IMR-90 (cell line): Measurements from ENCODE around the gene RASSF7. TPM values are rescaled to one million over a fixed set of nuclear protein-coding genes. Genes with fewer than 3 reads are reported as not detected.

Source experiments
- ATAC-seq: fragments of 200-7000 bp; cut with Tn5 transposase; 2 replicates; pipeline ENCODE4 v1.9.1; 2020; ENCODE audit warnings: low read depth, mild to moderate bottlenecking, moderate library complexity
- BruUV-seq: library from RNA; stranded (reverse); fragments of 400-500 nt; replicated peaks from 2 replicates; lab custom pipeline; 2021; lab: Mats Ljungman, UMichigan
- CTCF ChIA-PET: fragments of 300-600 bp; formaldehyde crosslinking; extraction: SDS; loops from one replicate; lab custom pipeline; 2021; ENCODE audit warnings: antibody characterized with exemption; lab: Yijun Ruan, JAX
- POLR2A ChIA-PET: fragments of 300-600 bp; sonication (Branson Sonifier 250); formaldehyde crosslinking; loops from one replicate; lab custom pipeline; 2022; ENCODE audit warnings: antibody characterized with exemption; ENCODE audit not compliant: unreplicated experiment; lab: Charles Lee
- DNase-seq: peaks from one replicate; pipeline ENCODE4 v3.0.0; 2013
- H2AFZ ChIP-seq: replicated peaks from 2 replicates; pipeline ENCODE3; 2013; ENCODE audit warnings: low read length, mild to moderate bottlenecking; ENCODE audit not compliant: poor library complexity
- H2AK5ac ChIP-seq: 2 replicates; pipeline ENCODE4 v1.6.1; 2013; ENCODE audit warnings: low read depth, low read length, inconsistent platforms
- H2AK9ac ChIP-seq: replicated peaks from 2 replicates; pipeline ENCODE3; 2013; ENCODE audit warnings: mild to moderate bottlenecking, low read depth, low read length, moderate library complexity; ENCODE audit not compliant: poor library complexity
- H2BK120ac ChIP-seq: 2 replicates; pipeline ENCODE4 v1.6.1; 2013; ENCODE audit warnings: low read depth, low read length, inconsistent platforms
- H2BK15ac ChIP-seq: 3 replicates; pipeline ENCODE4 v1.6.1; 2013; ENCODE audit warnings: low read depth, low read length, inconsistent platforms
- H2BK20ac ChIP-seq: 2 replicates; pipeline ENCODE4 v1.6.1; 2013; ENCODE audit warnings: low read depth, mild to moderate bottlenecking, inconsistent platforms, low read length, moderate library complexity
- H2BK5ac ChIP-seq: 2 replicates; pipeline ENCODE4 v1.6.1; 2013; ENCODE audit warnings: mild to moderate bottlenecking, low read depth, low read length, inconsistent platforms; ENCODE audit not compliant: poor library complexity, severe bottlenecking
- H3K14ac ChIP-seq: replicated peaks from 2 replicates; pipeline ENCODE4 v1.6.1; 2013; ENCODE audit warnings: low read depth, low read length, inconsistent platforms
- H3K18ac ChIP-seq: 2 replicates; pipeline ENCODE4 v1.6.1; 2013; ENCODE audit warnings: low read depth, low read length, control low read depth
- H3K23ac ChIP-seq: 2 replicates; pipeline ENCODE4 v1.6.1; 2013; ENCODE audit warnings: low read depth, low read length, inconsistent platforms
- H3K27ac ChIP-seq: 2 replicates; pipeline ENCODE4 v1.5.1; 2013; ENCODE audit warnings: mild to moderate bottlenecking, control low read depth, low read length; ENCODE audit not compliant: insufficient read depth
- H3K27me3 ChIP-seq: 2 replicates; pipeline ENCODE4 v1.6.1; 2013; ENCODE audit warnings: low read length; ENCODE audit not compliant: control insufficient read depth, insufficient read depth
- H3K36me3 ChIP-seq: 2 replicates; pipeline ENCODE4 v1.6.1; 2013; ENCODE audit warnings: low read length, mixed read lengths; ENCODE audit not compliant: control insufficient read depth, insufficient read depth
- H3K4ac ChIP-seq: 2 replicates; pipeline ENCODE4 v1.6.1; 2013; ENCODE audit warnings: low read depth, low read length, inconsistent platforms
- H3K4me1 ChIP-seq: 2 replicates; pipeline ENCODE4 v1.6.1; 2013; ENCODE audit warnings: low read length, mixed read lengths; ENCODE audit not compliant: control insufficient read depth, insufficient read depth
- H3K4me2 ChIP-seq: 2 replicates; pipeline ENCODE4 v1.6.1; 2013; ENCODE audit warnings: low read depth, mild to moderate bottlenecking, control low read depth, low read length, moderate library complexity
- H3K4me3 ChIP-seq: 2 replicates; pipeline ENCODE4 v1.5.1; 2013; ENCODE audit warnings: low read depth, mild to moderate bottlenecking, control low read depth, low read length, moderate library complexity; ENCODE audit not compliant: insufficient read depth
- H3K56ac ChIP-seq: 2 replicates; pipeline ENCODE4 v1.6.1; 2013; ENCODE audit warnings: low read length, inconsistent platforms; ENCODE audit not compliant: insufficient read depth; ENCODE audit errors: extremely low read depth
- H3K79me1 ChIP-seq, 2 experiments: 2 replicates each; pipeline ENCODE4 v1.6.1; 2013; ENCODE audit warnings: low read length in 2 of 2, inconsistent platforms in 1 of 2, low read depth in 1 of 2
- H3K9ac ChIP-seq: 2 replicates; pipeline ENCODE4 v1.6.1; 2013; ENCODE audit warnings: low read depth, low read length, control low read depth
- H3K9me1 ChIP-seq: 2 replicates; pipeline ENCODE4 v1.6.1; 2013; ENCODE audit warnings: low read length, inconsistent platforms; ENCODE audit not compliant: insufficient read depth
- H3K9me3 ChIP-seq: 2 replicates; pipeline ENCODE4 v1.6.1; 2013; ENCODE audit warnings: low read length; ENCODE audit not compliant: control insufficient read depth, insufficient read depth
- H4K20me1 ChIP-seq: 2 replicates; pipeline ENCODE4 v1.6.1; 2013; ENCODE audit warnings: low read length, inconsistent platforms; ENCODE audit not compliant: insufficient read depth
- H4K5ac ChIP-seq: 2 replicates; pipeline ENCODE4 v1.6.1; 2013; ENCODE audit warnings: mild to moderate bottlenecking, low read depth, low read length, control low read depth
- H4K8ac ChIP-seq, 2 experiments: 2 replicates each; pipeline ENCODE4 v1.6.1; 2013; ENCODE audit warnings: low read depth in 2 of 2, low read length in 2 of 2, control low read depth in 1 of 2, inconsistent platforms in 1 of 2
- H4K91ac ChIP-seq: 2 replicates; pipeline ENCODE4 v1.6.1; 2013; ENCODE audit warnings: low read depth, low read length, inconsistent platforms; ENCODE audit not compliant: insufficient read depth
- BHLHE40 ChIP-seq: fragments of 150-350 bp; IDR thresholded peaks from 2 replicates; pipeline ENCODE4 v1.6.1; 2016; ENCODE audit warnings: mild to moderate bottlenecking, low read depth, low read length
- CEBPB ChIP-seq: IDR thresholded peaks from 2 replicates; pipeline ENCODE4 v1.6.1; 2012; ENCODE audit warnings: low read depth, low read length, improper control_type of control experiment
- CHD1 ChIP-seq: IDR thresholded peaks from 2 replicates; pipeline ENCODE4 v1.6.1; 2012; ENCODE audit warnings: low read depth, low read length, improper control_type of control experiment
- ELK1 ChIP-seq: fragments of 150-350 bp; IDR thresholded peaks from 2 replicates; pipeline ENCODE4 v1.6.1; 2016; ENCODE audit warnings: low read depth, mild to moderate bottlenecking, low read length, moderate library complexity, borderline replicate concordance
- FOS ChIP-seq: fragments of 150-350 bp; IDR thresholded peaks from 2 replicates; pipeline ENCODE4 v1.6.1; 2016; ENCODE audit warnings: low read depth, low read length
- MXI1 ChIP-seq: IDR thresholded peaks from 2 replicates; pipeline ENCODE4 v1.6.1; 2012; ENCODE audit warnings: low read depth, mild to moderate bottlenecking, low read length, moderate library complexity, borderline replicate concordance
- NFE2L2 ChIP-seq: fragments of 150-350 bp; IDR thresholded peaks from 2 replicates; pipeline ENCODE4 v1.6.1; 2016; ENCODE audit warnings: low read depth, mild to moderate bottlenecking, low read length
- RAD21 ChIP-seq: IDR thresholded peaks from 2 replicates; pipeline ENCODE4 v1.6.1; 2012; ENCODE audit warnings: low read length, improper control_type of control experiment
- RFX5 ChIP-seq: IDR thresholded peaks from 2 replicates; pipeline ENCODE4 v1.8.0; 2012; ENCODE audit warnings: low read depth, mild to moderate bottlenecking, low read length, moderate library complexity
- SMC3 ChIP-seq: fragments of 150-350 bp; IDR thresholded peaks from 2 replicates; pipeline ENCODE4 v1.6.1; 2016; ENCODE audit warnings: low read depth, mild to moderate bottlenecking, antibody characterized with exemption, low read length, moderate library complexity
- WGBS, 2 experiments: methylation state at CpG; one replicate each; pipeline versions ENCODE4 v1.1.5 to v1.1.7; 2013; ENCODE audit warnings: missing lambda C conversion rate in 2 of 2; ENCODE audit not compliant: insufficient read length in 1 of 2; ENCODE audit errors: extremely low coverage in 2 of 2; 5-methylcytosine and 5-hydroxymethylcytosine counted together
- dilution Hi-C: fragments of 300-500 bp; cut with HindIII; formaldehyde crosslinking; loops from one replicate; pipeline ENCODE4 v1.14.3; 2018; ENCODE audit warnings: low sequenced_read_pairs; ENCODE audit not compliant: unreplicated experiment
- in situ Hi-C: fragments of 300-500 bp; cut with MboI; formaldehyde crosslinking; loops from 3 replicates; pipeline ENCODE4 v1.14.3; 2019; ENCODE audit warnings: low sequenced_read_pairs, inconsistent platforms, mixed read lengths
- intact Hi-C: fragments of 100-400 bp; cut with micrococcal nuclease; formaldehyde crosslinking; loops from 2 replicates; pipeline ENCODE4 v1.10.0; 2022
- polyA plus RNA-seq, 3 experiments: library from polyadenylated mRNA; depleted of rRNA; stranded (reverse); fragments of >200 nt; gene quantifications; 2 replicates each; pipeline ENCODE4 v1.2.3, GENCODE V29; 2012; ENCODE audit warnings: low replicate concordance in 1 of 3
- total RNA-seq: library from RNA; depleted of rRNA; stranded (reverse); fragments of >200 nt; gene quantifications from 2 replicates; pipeline ENCODE4 v1.2.3, GENCODE V29; 2012
- TF ChIP-seq, protein P1 (sequence below): fragments of 150-350 bp; IDR thresholded peaks from 2 replicates; pipeline ENCODE4 v1.6.1; 2017; ENCODE audit warnings: mild to moderate bottlenecking, antibody characterized with exemption, low read length, low read depth
- TF ChIP-seq, protein P2 (sequence below): conservative IDR thresholded peaks from 2 replicates; pipeline ENCODE4 v1.5.1; 2012; ENCODE audit warnings: mild to moderate bottlenecking, low read depth, low read length, improper control_type of control experiment

The RASSF7 gene
- total and polyA plus RNA-seq, 2 of the 4 experiments (the other 2 are of a cell fraction) = 6.8 to 18.5 TPM

DNA sequence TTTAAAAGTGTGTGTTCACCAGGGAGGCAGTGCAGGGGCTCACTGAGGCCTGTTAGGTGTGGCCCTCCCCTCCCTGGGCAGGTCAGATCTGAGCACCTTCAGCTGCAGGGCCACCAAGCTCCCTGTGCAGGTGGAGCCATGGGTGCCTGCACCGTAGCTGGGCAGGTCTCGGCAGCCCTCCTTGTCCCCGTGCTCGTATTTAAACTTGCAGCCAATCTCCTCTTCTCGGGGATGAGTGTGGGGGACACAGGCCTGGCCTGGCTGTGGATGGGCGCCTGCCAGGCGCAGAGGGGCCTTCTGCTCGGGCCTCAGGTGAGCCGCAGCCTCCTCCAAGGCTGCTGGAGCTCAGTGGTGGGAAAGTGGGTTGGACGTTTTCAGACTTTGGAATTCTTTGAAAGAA is 34.6 kb downstream of the RASSF7 start:
- Histone ChIP-seq H3K27me3 (no peaks in the 10 kb centered on the region), H3K4me2 (no peak overlapping the region), H3K23ac (no peak overlapping the region), H3K56ac (no peak overlapping the region), H3K36me3 (peaks cover 73% of the 10 kb centered on the region), H2BK5ac (no peak overlapping the region), H4K5ac (no peak overlapping the region), H2BK15ac (no peak overlapping the region), H3K14ac (no peak overlapping the region), H4K91ac (no peak overlapping the region), H3K4ac (no peak overlapping the region), H2AK9ac (no peak overlapping the region), H3K9ac (no peak overlapping the region), H3K18ac (no peak overlapping the region), H3K79me1 (peaks cover 28 to 57% of the 10 kb centered on the region in 2 experiments), H3K4me1 (no peaks in the 10 kb centered on the region), H3K9me3 (no peaks in the 10 kb centered on the region), H2BK20ac (no peak overlapping the region), H4K8ac (no peak overlapping the region), H2AK5ac (no peak overlapping the region), H3K9me1 (no peaks in the 10 kb centered on the region), H3K27ac (no peak overlapping the region), H2AFZ (no peak overlapping the region), H4K20me1 (peaks cover 42% of the 10 kb centered on the region), H3K4me3 (no peak overlapping the region), H2BK120ac (no peak overlapping the region)
- in situ Hi-C loops = no loop called here
- WGBS, 2 experiments = 100% methylated on average over 2 of the region's 10 CpGs; no CpG with 5 or more reads in 1 of the 2 experiments
- BruUV-seq = no TSS peak
- intact Hi-C loops = no loop called here
- DNase-seq (no peak), ATAC-seq (no peak)
- ChIA-PET POLR2A (no interaction called here), CTCF (no interaction called here)
- TF ChIP-seq, protein P1, sequence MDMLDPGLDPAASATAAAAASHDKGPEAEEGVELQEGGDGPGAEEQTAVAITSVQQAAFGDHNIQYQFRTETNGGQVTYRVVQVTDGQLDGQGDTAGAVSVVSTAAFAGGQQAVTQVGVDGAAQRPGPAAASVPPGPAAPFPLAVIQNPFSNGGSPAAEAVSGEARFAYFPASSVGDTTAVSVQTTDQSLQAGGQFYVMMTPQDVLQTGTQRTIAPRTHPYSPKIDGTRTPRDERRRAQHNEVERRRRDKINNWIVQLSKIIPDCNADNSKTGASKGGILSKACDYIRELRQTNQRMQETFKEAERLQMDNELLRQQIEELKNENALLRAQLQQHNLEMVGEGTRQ = no peak
- no peak for TF ChIP-seq CEBPB
- TF ChIP-seq NFE2L2 = no peak
- no peak for TF ChIP-seq BHLHE40
- TF ChIP-seq MXI1 = no peak
- no peak for TF ChIP-seq CHD1
- no peak for TF ChIP-seq FOS
- TF ChIP-seq SMC3 = no peak
- TF ChIP-seq RFX5 = no peak
- no peak for TF ChIP-seq RAD21
- TF ChIP-seq ELK1 = no peak
- TF ChIP-seq, protein P2, sequence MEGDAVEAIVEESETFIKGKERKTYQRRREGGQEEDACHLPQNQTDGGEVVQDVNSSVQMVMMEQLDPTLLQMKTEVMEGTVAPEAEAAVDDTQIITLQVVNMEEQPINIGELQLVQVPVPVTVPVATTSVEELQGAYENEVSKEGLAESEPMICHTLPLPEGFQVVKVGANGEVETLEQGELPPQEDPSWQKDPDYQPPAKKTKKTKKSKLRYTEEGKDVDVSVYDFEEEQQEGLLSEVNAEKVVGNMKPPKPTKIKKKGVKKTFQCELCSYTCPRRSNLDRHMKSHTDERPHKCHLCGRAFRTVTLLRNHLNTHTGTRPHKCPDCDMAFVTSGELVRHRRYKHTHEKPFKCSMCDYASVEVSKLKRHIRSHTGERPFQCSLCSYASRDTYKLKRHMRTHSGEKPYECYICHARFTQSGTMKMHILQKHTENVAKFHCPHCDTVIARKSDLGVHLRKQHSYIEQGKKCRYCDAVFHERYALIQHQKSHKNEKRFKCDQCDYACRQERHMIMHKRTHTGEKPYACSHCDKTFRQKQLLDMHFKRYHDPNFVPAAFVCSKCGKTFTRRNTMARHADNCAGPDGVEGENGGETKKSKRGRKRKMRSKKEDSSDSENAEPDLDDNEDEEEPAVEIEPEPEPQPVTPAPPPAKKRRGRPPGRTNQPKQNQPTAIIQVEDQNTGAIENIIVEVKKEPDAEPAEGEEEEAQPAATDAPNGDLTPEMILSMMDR = no peak
- dilution Hi-C loops = no loop called here
